GM18499 (cell line): ENCODE results near the gene FLT1.

Source experiments
- ATAC-seq: cut with Tn5 transposase; IDR thresholded peaks from one replicate; pipeline ENCODE4 v1.9.1; 2021; ENCODE audit warnings: moderate number of reproducible peaks; ENCODE audit not compliant: insufficient read depth, unreplicated experiment

Gene FLT1

GRCh38 chr13:28492569-28493367, 2.2 kb downstream of the FLT1 start:
- ATAC-seq, result no peak

GRCh38 chr13:28490061-28490460, 4.9 kb downstream of the FLT1 start:
- ATAC-seq, result no peak

GRCh38 chr13:28489524-28489931, 5.4 kb downstream of the FLT1 start:
- no peak for ATAC-seq

- no peak for ATAC-seq
These were observed 6.4 kb downstream of the FLT1 start for GRCh38 chr13:28488376-28489005.

- ATAC-seq, result no peak
These were observed 8.9 kb downstream of the FLT1 start for GRCh38 chr13:28485996-28486543.

- no peak for ATAC-seq
These were observed 9.4 kb downstream of the FLT1 start for GRCh38 chr13:28485551-28485950.

- no peak for ATAC-seq
These were observed 9.8 kb downstream of the FLT1 start for GRCh38 chr13:28485097-28485496.

GRCh38 chr13:28483313-28483931, 11.5 kb downstream of the FLT1 start:
- no peak for ATAC-seq

GRCh38 chr13:28479005-28479404, 15.9 kb downstream of the FLT1 start:
- ATAC-seq, result no peak

- no peak for ATAC-seq
These were observed 16.8 kb downstream of the FLT1 start for GRCh38 chr13:28478127-28478526.

- ATAC-seq, result no peak
These were observed 17.3 kb downstream of the FLT1 start for GRCh38 chr13:28477709-28477973.

- ATAC-seq, result no peak
These were observed 17.8 kb downstream of the FLT1 start for GRCh38 chr13:28476919-28477708.

- no peak for ATAC-seq
These were observed 18.8 kb downstream of the FLT1 start for GRCh38 chr13:28475916-28476725.

GRCh38 chr13:28474491-28475134, 20.3 kb downstream of the FLT1 start:
- no peak for ATAC-seq

- no peak for ATAC-seq
These were observed 21.9 kb downstream of the FLT1 start for GRCh38 chr13:28473044-28473443.

- ATAC-seq, result no peak
These were observed 23.5 kb downstream of the FLT1 start for GRCh38 chr13:28471421-28471820.

GRCh38 chr13:28470296-28470695, 24.6 kb downstream of the FLT1 start:
- ATAC-seq, result no peak

- ATAC-seq, result no peak
These were observed 25.6 kb downstream of the FLT1 start for GRCh38 chr13:28469316-28469715.
